MM.1S (cell line): ENCODE data around the gene RNASEH2A.

ENCODE experiments used
- EZH2 ChIP-seq: fragments of 300-600 bp; sonication (generic); optimal IDR thresholded peaks from 2 replicates; pipeline ENCODE3; 2017; ENCODE audit warnings: low read depth, mild to moderate bottlenecking, antibody characterized with exemption, low read length, mixed read lengths
- EZH2phosphoT487 ChIP-seq: fragments of 300-600 bp; sonication (generic); IDR thresholded peaks from 2 replicates; pipeline ENCODE4 v1.6.1; 2018; ENCODE audit warnings: antibody characterized with exemption, low read length
- TF ChIP-seq, protein P1 (sequence below): fragments of 300-600 bp; sonication (generic); IDR thresholded peaks from 2 replicates; pipeline ENCODE4 v1.5.1; 2016; ENCODE audit warnings: antibody characterized with exemption, low read length, mixed read lengths

DNA sequence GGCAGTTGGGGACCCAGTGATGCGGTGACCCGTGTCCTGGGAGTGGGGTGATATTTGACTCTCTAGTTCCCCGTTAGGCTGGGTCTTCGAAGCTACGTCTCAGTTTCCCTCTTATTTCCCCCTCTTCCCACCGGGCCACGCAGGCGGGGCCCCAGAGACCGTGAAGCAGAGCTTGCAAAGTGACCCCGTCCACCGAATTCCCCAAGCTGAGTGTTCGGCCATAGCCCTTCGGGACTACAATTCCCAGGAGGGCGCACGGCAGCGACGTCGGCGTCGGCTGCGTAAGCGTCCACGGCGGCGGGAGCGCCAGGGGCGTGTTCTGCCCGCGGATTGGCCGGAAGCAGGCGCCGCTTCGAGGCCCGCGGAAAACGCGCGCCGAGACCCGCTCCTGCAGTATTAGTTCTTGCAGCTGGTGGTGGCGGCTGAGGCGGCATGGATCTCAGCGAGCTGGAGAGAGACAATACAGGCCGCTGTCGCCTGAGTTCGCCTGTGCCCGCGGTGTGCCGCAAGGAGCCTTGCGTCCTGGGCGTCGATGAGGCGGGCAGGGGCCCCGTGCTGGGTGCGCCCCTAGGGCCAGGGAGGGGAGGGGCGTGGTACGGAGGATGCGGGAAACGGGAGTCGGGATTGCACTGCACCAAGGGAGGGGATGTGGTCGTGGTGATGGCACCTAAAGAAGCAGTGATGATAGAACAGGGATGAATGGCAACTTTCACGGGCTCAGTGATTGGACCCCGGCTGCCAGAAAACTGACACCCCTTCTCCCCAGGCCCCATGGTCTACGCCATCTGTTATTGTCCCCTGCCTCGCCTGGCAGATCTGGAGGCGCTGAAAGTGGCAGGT, at the start of gene RNASEH2A:
- TF ChIP-seq EZH2phosphoT487 (no peak), EZH2 (no peak)
- TF ChIP-seq, protein P1, sequence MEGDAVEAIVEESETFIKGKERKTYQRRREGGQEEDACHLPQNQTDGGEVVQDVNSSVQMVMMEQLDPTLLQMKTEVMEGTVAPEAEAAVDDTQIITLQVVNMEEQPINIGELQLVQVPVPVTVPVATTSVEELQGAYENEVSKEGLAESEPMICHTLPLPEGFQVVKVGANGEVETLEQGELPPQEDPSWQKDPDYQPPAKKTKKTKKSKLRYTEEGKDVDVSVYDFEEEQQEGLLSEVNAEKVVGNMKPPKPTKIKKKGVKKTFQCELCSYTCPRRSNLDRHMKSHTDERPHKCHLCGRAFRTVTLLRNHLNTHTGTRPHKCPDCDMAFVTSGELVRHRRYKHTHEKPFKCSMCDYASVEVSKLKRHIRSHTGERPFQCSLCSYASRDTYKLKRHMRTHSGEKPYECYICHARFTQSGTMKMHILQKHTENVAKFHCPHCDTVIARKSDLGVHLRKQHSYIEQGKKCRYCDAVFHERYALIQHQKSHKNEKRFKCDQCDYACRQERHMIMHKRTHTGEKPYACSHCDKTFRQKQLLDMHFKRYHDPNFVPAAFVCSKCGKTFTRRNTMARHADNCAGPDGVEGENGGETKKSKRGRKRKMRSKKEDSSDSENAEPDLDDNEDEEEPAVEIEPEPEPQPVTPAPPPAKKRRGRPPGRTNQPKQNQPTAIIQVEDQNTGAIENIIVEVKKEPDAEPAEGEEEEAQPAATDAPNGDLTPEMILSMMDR = no peak
